H1 (cell line): ENCODE data around the gene GAK. TPM values are rescaled to one million over a fixed set of nuclear protein-coding genes. Genes with fewer than 3 reads are reported as not detected.

Source experiments
- CTCF ChIA-PET: fragments of 300-600 bp; sonication (Branson Sonifier 250); formaldehyde crosslinking; loops from one replicate; lab custom pipeline; 2021; ENCODE audit not compliant: partially characterized antibody; lab: Charles Lee
- POLR2A ChIA-PET: fragments of 300-600 bp; sonication (Branson Sonifier 250); formaldehyde crosslinking; loops from one replicate; lab custom pipeline; 2021; ENCODE audit warnings: inconsistent platforms; ENCODE audit not compliant: partially characterized antibody; lab: Charles Lee
- DNase-seq, 2 experiments: peaks; one replicate each; pipeline versions ENCODE4 v3.0.0 to v3.0.0-alpha.2; 2010 to 2022; ENCODE audit warnings: low spot score in 2 of 2, low read depth in 1 of 2, mixed read lengths in 1 of 2
- FAIRE-seq: peaks from 2 replicates; lab custom pipeline; 2011; peaks lifted over from hg19 to GRCh38; lab: Jason Lieb, UNC
- H2AFZ ChIP-seq: 2 replicates; pipeline ENCODE4 v1.8.1; 2012; ENCODE audit warnings: low read length, inconsistent platforms
- H2AK5ac ChIP-seq: 2 replicates; pipeline ENCODE4 v1.6.1; 2013; ENCODE audit warnings: low read depth, low read length
- H2BK120ac ChIP-seq: replicated peaks from 2 replicates; pipeline ENCODE3; 2013; ENCODE audit warnings: low read depth, low read length, inconsistent platforms
- H2BK12ac ChIP-seq: 2 replicates; pipeline ENCODE4 v1.6.1; 2013; ENCODE audit warnings: low read depth, low read length
- H2BK15ac ChIP-seq: 2 replicates; pipeline ENCODE4 v1.6.1; 2013; ENCODE audit warnings: low read length
- H2BK20ac ChIP-seq: 2 replicates; pipeline ENCODE4 v1.6.1; 2013; ENCODE audit warnings: low read length
- H2BK5ac ChIP-seq: 2 replicates; pipeline ENCODE4 v1.6.1; 2013; ENCODE audit warnings: low read depth, low read length
- H3K14ac ChIP-seq: 2 replicates; pipeline ENCODE4 v1.6.1; 2013; ENCODE audit warnings: inconsistent platforms; ENCODE audit not compliant: insufficient read length
- H3K18ac ChIP-seq: 2 replicates; pipeline ENCODE4 v1.6.1; 2013; ENCODE audit warnings: low read length; ENCODE audit errors: extremely low read depth
- H3K23ac ChIP-seq: 2 replicates; pipeline ENCODE4 v1.6.1; 2013; ENCODE audit warnings: inconsistent platforms; ENCODE audit not compliant: insufficient read length
- H3K23me2 ChIP-seq: 2 replicates; pipeline ENCODE4 v1.6.1; 2013; ENCODE audit warnings: low read depth, low read length
- H3K27ac ChIP-seq: 2 replicates; pipeline ENCODE4 v1.6.1; 2011; ENCODE audit warnings: low read depth, low read length, inconsistent platforms
- H3K27me3 ChIP-seq, 4 experiments: replicated peaks in 1 of 4; 1 replicate in 1 of 4; 2 replicates in 3 of 4; pipeline versions ENCODE4 v1.6.1 to v1.8.1; 2011 to 2013; ENCODE audit warnings: low read length in 3 of 4, mild to moderate bottlenecking in 3 of 4, inconsistent platforms in 2 of 4, mixed read lengths in 2 of 4, moderate library complexity in 1 of 4; ENCODE audit not compliant: control insufficient read depth in 3 of 4, insufficient read depth in 3 of 4; ENCODE audit errors: extremely low read depth in 1 of 4
- H3K36me3 ChIP-seq, 4 experiments: 2 replicates each; pipeline versions ENCODE4 v1.6.1 to v1.8.1; 2011 to 2013; ENCODE audit warnings: mild to moderate bottlenecking in 4 of 4, low read length in 3 of 4, moderate library complexity in 2 of 4, control low read depth in 1 of 4, inconsistent platforms in 1 of 4; ENCODE audit not compliant: insufficient read depth in 4 of 4, control insufficient read depth in 2 of 4
- H3K4ac ChIP-seq: replicated peaks from 2 replicates; pipeline ENCODE3; 2013; ENCODE audit warnings: low read length, low read depth, mixed read lengths, inconsistent platforms; ENCODE audit not compliant: insufficient read length
- H3K4me1 ChIP-seq, 4 experiments: replicated peaks in 1 of 4; 1 replicate in 1 of 4; 2 replicates in 3 of 4; pipeline versions ENCODE4 v1.6.1 to v1.8.1; 2011 to 2013; ENCODE audit warnings: low read length in 3 of 4, inconsistent platforms in 2 of 4, mixed read lengths in 1 of 4; ENCODE audit not compliant: insufficient read depth in 4 of 4, control insufficient read depth in 3 of 4
- H3K4me2 ChIP-seq, 2 experiments: 2 replicates each; pipeline versions ENCODE4 v1.6.1 to v1.8.1; 2011 to 2013; ENCODE audit warnings: low read depth in 2 of 2, low read length in 2 of 2, control low read depth in 1 of 2, inconsistent platforms in 1 of 2, mild to moderate bottlenecking in 1 of 2; ENCODE audit not compliant: insufficient read depth in 1 of 2
- H3K4me3 ChIP-seq, 4 experiments: fragments of 200-600, 300-600 bp in 1 of 4; sonication (generic), shearing (Covaris generic), sonication (Bioruptor Twin) in 1 of 4; 2 replicates each; pipeline versions ENCODE4 v1.5.1 to v1.8.1; 2011 to 2016; ENCODE audit warnings: low read length in 4 of 4, low read depth in 3 of 4, control low read depth in 2 of 4, inconsistent platforms in 2 of 4, mild to moderate bottlenecking in 2 of 4, mixed read lengths in 1 of 4, moderate library complexity in 1 of 4; ENCODE audit not compliant: insufficient read depth in 2 of 4; ENCODE audit errors: extremely low read depth in 1 of 4
- H3K56ac ChIP-seq: replicated peaks from 2 replicates; pipeline ENCODE3; 2013; ENCODE audit warnings: low read depth, mild to moderate bottlenecking, mixed read lengths, low read length, inconsistent platforms; ENCODE audit not compliant: insufficient read length
- H3K79me1 ChIP-seq: 2 replicates; pipeline ENCODE4 v1.6.1; 2013; ENCODE audit warnings: low read depth, low read length, control low read depth
- H3K79me2 ChIP-seq, 2 experiments: 2 replicates each; pipeline versions ENCODE4 v1.6.1 to v1.8.1; 2012 to 2013; ENCODE audit warnings: low read length in 2 of 2, mild to moderate bottlenecking in 2 of 2, inconsistent platforms in 1 of 2; ENCODE audit not compliant: insufficient read depth in 2 of 2, control insufficient read depth in 1 of 2
- H3K9ac ChIP-seq, 4 experiments: replicated peaks in 1 of 4; 1 replicate in 1 of 4; 2 replicates in 3 of 4; pipeline versions ENCODE4 v1.6.1 to v1.8.1; 2011 to 2013; ENCODE audit warnings: low read depth in 3 of 4, low read length in 3 of 4, control low read depth in 2 of 4, mild to moderate bottlenecking in 2 of 4, moderate library complexity in 2 of 4, inconsistent platforms in 1 of 4; ENCODE audit errors: extremely low read depth in 1 of 4
- H3K9me3 ChIP-seq, 2 experiments: 2 replicates each; pipeline versions ENCODE4 v1.6.1 to v1.8.1; 2012 to 2013; ENCODE audit warnings: mild to moderate bottlenecking in 2 of 2, moderate library complexity in 2 of 2, control low read depth in 1 of 2, inconsistent platforms in 1 of 2, low read depth in 1 of 2, low read length in 1 of 2, mixed read lengths in 1 of 2; ENCODE audit not compliant: insufficient read depth in 2 of 2
- H4K20me1 ChIP-seq, 2 experiments: replicated peaks in 1 of 2; 2 replicates each; pipeline versions ENCODE3 to v1.8.1; 2011 to 2013; ENCODE audit warnings: inconsistent platforms in 2 of 2, low read length in 2 of 2, mild to moderate bottlenecking in 1 of 2; ENCODE audit not compliant: insufficient read depth in 2 of 2, control insufficient read depth in 1 of 2
- H4K5ac ChIP-seq: 2 replicates; pipeline ENCODE4 v1.6.1; 2013; ENCODE audit warnings: low read length, low read depth, mixed read lengths, inconsistent platforms; ENCODE audit not compliant: insufficient read length
- H4K8ac ChIP-seq: 2 replicates; pipeline ENCODE4 v1.8.0; 2013; ENCODE audit warnings: mild to moderate bottlenecking, moderate library complexity, low read length, inconsistent platforms; ENCODE audit not compliant: insufficient read depth; ENCODE audit errors: extremely low read depth
- H4K91ac ChIP-seq: replicated peaks from 2 replicates; pipeline ENCODE3; 2013; ENCODE audit warnings: low read length, mixed read lengths, inconsistent platforms; ENCODE audit not compliant: insufficient read length
- ASH2L ChIP-seq: fragments of 200-600, 300-600 bp; sonication (generic); IDR thresholded peaks from one replicate; pipeline ENCODE4 v1.7.1; 2017; ENCODE audit warnings: low read length
- BACH1 ChIP-seq: IDR thresholded peaks from 2 replicates; pipeline ENCODE4 v1.6.1; 2012; ENCODE audit warnings: low read length, improper control_type of control experiment
- BCL11A ChIP-seq, 2 experiments: IDR thresholded peaks; one replicate each; pipeline ENCODE4 v1.6.1; 2011; ENCODE audit warnings: low read depth in 2 of 2, low read length in 2 of 2, mild to moderate bottlenecking in 2 of 2
- MAX ChIP-seq: IDR thresholded peaks from 2 replicates; pipeline ENCODE4 v1.6.1; 2012; ENCODE audit warnings: inconsistent platforms
- NANOG ChIP-seq: IDR thresholded peaks from 2 replicates; pipeline ENCODE4 v1.6.1; 2011; ENCODE audit warnings: low read length, low read depth, mild to moderate bottlenecking, inconsistent platforms; ENCODE audit not compliant: insufficient read depth, poor library complexity, severe bottlenecking
- NRF1 ChIP-seq: IDR thresholded peaks from 2 replicates; pipeline ENCODE4 v1.6.1; 2011; ENCODE audit warnings: mild to moderate bottlenecking, low read depth, low read length, improper control_type of control experiment
- POLR2AphosphoS5 ChIP-seq: IDR thresholded peaks from 2 replicates; pipeline ENCODE4 v1.6.1; 2011; ENCODE audit warnings: low read depth, low read length
- POU5F1 ChIP-seq: IDR thresholded peaks from 2 replicates; pipeline ENCODE4 v1.6.1; 2011; ENCODE audit warnings: low read depth, mild to moderate bottlenecking, low read length, moderate library complexity
- RFX5 ChIP-seq: IDR thresholded peaks from 2 replicates; pipeline ENCODE4 v1.6.1; 2011; ENCODE audit warnings: low read depth, low read length, improper control_type of control experiment, borderline replicate concordance
- RNF2 ChIP-seq: fragments of 200-900, 300-1000 bp; sonication (generic); IDR thresholded peaks from 2 replicates; pipeline ENCODE4 v1.7.1; 2016; ENCODE audit warnings: borderline replicate concordance, low read depth, mild to moderate bottlenecking, antibody characterized with exemption, low read length; ENCODE audit not compliant: poor library complexity, severe bottlenecking; ENCODE audit errors: missing control alignments
- SAP30 ChIP-seq: fragments of 300-600 bp; sonication (generic); IDR thresholded peaks from 2 replicates; pipeline ENCODE4 v1.7.1; 2012; ENCODE audit warnings: low read length, moderate library complexity, mild to moderate bottlenecking, inconsistent platforms; ENCODE audit not compliant: insufficient read depth, insufficient replicate concordance
- TCF12 ChIP-seq: IDR thresholded peaks from 2 replicates; pipeline ENCODE4 v1.6.1; 2011; ENCODE audit warnings: low read depth, mild to moderate bottlenecking, low read length
- USF2 ChIP-seq: IDR thresholded peaks from 2 replicates; pipeline ENCODE4 v1.6.1; 2011; ENCODE audit warnings: low read length, improper control_type of control experiment
- WGBS, 2 experiments: shearing (Covaris generic) in 1 of 2; methylation state at CpG; one replicate each; pipeline versions ENCODE4 v1.1.6 to v1.1.7; 2013 to 2015; ENCODE audit warnings: low lambda C conversion rate in 2 of 2, mixed read lengths in 2 of 2, inconsistent platforms in 1 of 2, low coverage in 1 of 2, missing lambda C conversion rate in 1 of 2; ENCODE audit not compliant: insufficient replicate concordance in 2 of 2, insufficient coverage in 1 of 2, insufficient read length in 1 of 2; ENCODE audit errors: extremely low coverage in 1 of 2, missing lambda C conversion rate in 1 of 2; 5-methylcytosine and 5-hydroxymethylcytosine counted together
- polyA plus RNA-seq, 7 experiments: library from polyadenylated mRNA; depleted of rRNA in 3 of 7; stranded (reverse) in 5 of 7; unstranded in 2 of 7; fragments of >200 nt in 5 of 7; fragments of 200-250 nt in 2 of 7; gene quantifications; 1 replicate in 5 of 7; 2 replicates in 1 of 7; 4 replicates in 1 of 7; pipeline versions ENCODE4 v1.2.1 to v1.2.3, GENCODE V29; 2011 to 2013; ENCODE audit warnings: missing spikeins in 2 of 7, mixed read lengths in 2 of 7
- total RNA-seq: library from RNA; stranded (reverse); fragmentation: NEBNext Ultra II Directional; extraction: Animal tissue kit (Norgen Biotek cat#: 25700); gene quantifications from 2 replicates; pipeline ENCODE4 v1.2.1, GENCODE V29; 2021

GAK gene
- total and polyA plus RNA-seq, 2 of the 8 experiments (the other 6 are each of a cell fraction or from before 2014, with no cell fraction given), result 31.5 to 70.8 TPM

DNA sequence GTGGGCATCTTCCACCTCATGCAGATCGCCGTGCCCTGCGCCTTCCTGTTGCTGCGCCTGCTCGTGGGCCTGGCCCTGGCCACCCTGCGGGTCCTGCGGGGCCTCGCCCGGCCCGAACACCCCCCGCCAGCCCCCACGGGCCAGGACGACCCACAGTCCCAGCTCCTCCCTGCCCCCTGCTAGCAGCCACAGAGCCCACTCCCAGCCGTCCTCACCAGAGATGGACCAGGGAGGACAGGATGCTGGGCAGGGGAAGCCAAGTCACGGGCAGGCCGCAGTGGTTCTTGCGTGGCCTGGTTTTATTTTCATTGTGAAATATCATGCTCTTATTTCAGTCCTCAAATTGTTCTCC, 26.2 kb upstream of the GAK start:
- CTCF ChIA-PET, result interaction anchor here (1.4 to 1.6 kb wide), 2 partner anchors 9 kb away, joined by 3 to 4 read pairs; no protein-coding TSS in a partner anchor
- H3K27ac ChIP-seq, result no peak overlapping the region
- no peak overlapping the region for H3K23ac ChIP-seq
- no peaks in the 10 kb centered on the region for H3K23me2 ChIP-seq
- POLR2A ChIA-PET, result interaction anchor here (0.6 to 1.6 kb wide), 5 partner anchors 9 to 407 kb away, joined by 3 to 4 read pairs (median 4); no protein-coding TSS in a partner anchor
- no peaks in the 10 kb centered on the region for H3K79me2 ChIP-seq
- FAIRE-seq, result no peak
- no peak overlapping the region for H3K4ac ChIP-seq
- H2BK15ac ChIP-seq, result no peak overlapping the region
- H3K14ac ChIP-seq, result no peak overlapping the region
- H2BK12ac ChIP-seq, result no peak overlapping the region
- no peak overlapping the region for H2BK5ac ChIP-seq
- H3K4me1 ChIP-seq, result no peaks in the 10 kb centered on the region; a peak in 1 of 7 replicates
- no peak overlapping the region for H2AFZ ChIP-seq
- no peak overlapping the region for H2AK5ac ChIP-seq
- H3K9me3 ChIP-seq, result no peaks in the 10 kb centered on the region
- no peak overlapping the region for H4K5ac ChIP-seq
- no peaks in the 10 kb centered on the region for H3K27me3 ChIP-seq
- no peaks in the 10 kb centered on the region for H3K36me3 ChIP-seq
- no peaks in the 10 kb centered on the region for H3K79me1 ChIP-seq
- H4K20me1 ChIP-seq, result peaks cover 0 to 5% of the 10 kb centered on the region in 2 experiments
- H2BK20ac ChIP-seq, result no peak overlapping the region
- no peak overlapping the region for H2BK120ac ChIP-seq
- WGBS, 2 experiments, result 93% methylated on average over 17 of the region's 17 CpGs; no CpG with 5 or more reads in 1 of the 2 experiments
- no peak overlapping the region for H4K91ac ChIP-seq
- no peak overlapping the region for H4K8ac ChIP-seq
- H3K4me2 ChIP-seq, result no peak overlapping the region
- H3K4me3 ChIP-seq, result no peak overlapping the region
- no peak overlapping the region for H3K9ac ChIP-seq
- H3K18ac ChIP-seq, result no peak overlapping the region
- no peak overlapping the region for H3K56ac ChIP-seq
- no peak for DNase-seq
- TF ChIP-seq USF2 (no peak), TCF12 (no peak), POLR2AphosphoS5 (no peak), BCL11A (IDR thresholded peaks at IDR 0.05; ENCODE audit: low read depth in 2 of 2, low read length in 2 of 2) (no peak), RNF2 (no peak), NRF1 (no peak), POU5F1 (no peak), ASH2L (no peak), RFX5 (no peak), NANOG (no peak), BACH1 (no peak), MAX (no peak), SAP30 (no peak)
